Activated T-cell treated with anti-CD3 and anti-CD28 coated beads, Interleukin-2, amount 50 U/mL, for 1 hour (primary cell): ENCODE measurements around the gene KCTD11.
A peak's percentile ranks its signal among the peaks of the same experiment; 100 is the strongest.
"Not testable (repeated sequence)": the region's sequence is repeated elsewhere in the genome, so short reads cannot be mapped to it uniquely, and the experiment has no call there.

Source experiments
- DNase-seq: peaks from one replicate; pipeline ENCODE4 v3.0.0-alpha.2; 2020

Gene KCTD11

DNA sequence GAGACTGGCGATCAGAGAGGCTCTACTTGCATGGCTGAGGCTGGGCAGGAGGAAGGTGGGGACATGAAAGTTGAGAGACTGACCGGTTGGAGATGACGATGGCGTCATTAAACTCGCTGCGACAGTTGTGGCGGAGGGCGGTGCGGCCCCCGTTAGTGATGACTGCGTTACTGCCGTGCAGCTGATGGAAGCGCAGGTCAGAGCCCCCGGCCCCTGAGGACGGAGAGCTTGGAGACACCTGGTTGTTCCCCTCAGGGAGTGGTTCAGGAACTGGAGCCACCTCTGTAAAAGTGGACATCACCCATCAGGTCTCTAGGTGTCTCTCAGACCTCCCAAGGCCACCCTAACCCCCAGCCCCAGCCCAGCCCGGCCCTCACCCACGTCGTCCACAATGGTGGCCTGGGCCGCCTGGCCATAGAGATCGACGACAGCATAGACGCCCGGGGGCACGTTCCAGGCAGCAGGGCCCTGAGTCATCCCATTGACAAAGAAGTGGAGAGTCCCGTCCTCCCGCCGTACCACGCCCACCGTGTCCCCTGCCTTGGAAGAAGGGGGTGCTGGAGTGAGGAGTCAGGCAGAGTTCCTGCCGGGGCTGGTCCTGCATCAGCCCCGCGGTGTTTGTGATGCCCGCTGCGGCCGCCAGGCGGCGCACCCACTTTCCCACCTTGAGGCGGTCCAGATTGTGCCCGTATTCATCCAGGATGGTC lies 28.1 kb upstream of the KCTD11 start:
- DNase-seq: peak; percentile 79

DNA sequence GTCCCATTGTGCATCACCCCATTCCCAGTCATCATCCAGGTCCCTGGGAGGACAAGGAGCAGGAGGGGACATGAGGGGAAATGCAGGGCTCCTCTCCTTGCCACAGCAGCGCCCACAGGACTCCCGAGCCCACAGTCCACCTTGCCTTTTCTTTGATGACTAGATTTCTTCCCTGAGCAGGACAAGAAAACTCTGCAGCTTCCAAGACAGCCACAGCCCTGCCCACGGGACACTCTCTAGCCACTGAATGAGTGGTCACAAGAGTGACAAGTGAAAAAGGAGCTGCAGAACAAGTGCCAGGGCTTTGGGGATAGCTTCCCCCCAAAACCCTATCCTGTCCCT lies 27.6 kb upstream of the KCTD11 start:
- DNase-seq: no peak

DNA sequence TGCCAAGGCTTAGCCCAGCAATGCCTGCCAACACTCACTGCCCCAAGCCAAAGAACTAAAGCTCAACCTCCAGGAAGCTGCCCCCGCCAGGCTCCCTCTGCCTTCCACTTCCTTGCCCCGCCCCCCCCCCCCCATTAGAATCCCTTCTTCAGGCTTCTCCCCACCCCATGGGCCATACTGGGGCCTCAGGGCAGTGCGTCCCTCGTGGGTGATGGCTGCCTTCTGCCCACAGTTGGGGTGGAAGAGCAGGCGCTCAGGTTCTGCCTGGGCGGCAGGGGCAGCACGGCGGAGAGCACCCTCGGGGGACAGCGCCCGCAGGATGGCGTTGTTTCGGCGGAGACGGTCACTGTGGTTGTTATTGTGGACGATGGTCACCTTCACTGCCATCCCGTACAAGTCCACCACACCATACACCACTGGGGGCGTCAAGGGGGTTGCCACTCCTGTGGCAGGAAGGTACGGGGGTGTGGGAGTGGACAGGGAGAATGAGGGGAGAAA lies 26.9 kb upstream of the KCTD11 start:
- DNase-seq: no peak

DNA sequence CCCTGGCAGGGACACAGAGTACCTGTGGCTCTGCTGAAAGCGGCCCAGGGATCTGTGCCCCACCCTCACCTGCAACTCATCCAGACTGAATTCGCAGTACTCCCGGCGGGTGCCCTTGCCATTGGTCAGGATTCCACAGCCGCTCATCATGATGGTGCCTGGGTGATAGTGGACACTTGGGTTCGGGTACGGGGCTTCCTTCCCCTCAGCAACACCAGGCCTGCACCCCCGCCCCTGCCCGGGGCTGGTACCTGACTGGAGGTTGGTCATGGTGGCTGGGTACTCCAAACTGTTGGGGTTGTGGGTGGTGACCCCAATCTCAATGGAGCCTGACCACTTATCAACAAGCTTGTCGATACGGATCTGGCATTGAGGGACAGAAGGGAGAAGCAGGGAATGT lies 25.8 kb upstream of the KCTD11 start:
- no peak for DNase-seq

DNA sequence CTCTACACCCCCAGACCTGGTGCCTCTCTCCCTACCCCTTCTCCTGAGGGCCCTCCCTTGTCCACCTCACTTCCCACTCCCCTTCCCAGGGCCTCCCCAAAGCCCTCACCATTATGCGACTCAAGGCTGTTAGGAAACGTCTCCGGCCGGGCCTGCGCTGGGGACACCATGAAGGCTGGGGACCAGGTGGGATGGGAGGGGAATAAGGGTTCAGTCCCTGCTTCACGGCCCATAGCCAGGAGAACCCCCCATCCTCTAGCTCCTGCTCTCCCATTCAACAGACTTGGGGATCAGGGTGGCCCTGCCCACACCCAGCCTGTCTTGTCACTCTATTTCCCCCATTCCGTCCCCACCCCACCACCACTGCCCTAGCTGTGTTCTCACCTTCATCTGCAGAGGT lies 24.9 kb upstream of the KCTD11 start:
- no peak for DNase-seq

DNA sequence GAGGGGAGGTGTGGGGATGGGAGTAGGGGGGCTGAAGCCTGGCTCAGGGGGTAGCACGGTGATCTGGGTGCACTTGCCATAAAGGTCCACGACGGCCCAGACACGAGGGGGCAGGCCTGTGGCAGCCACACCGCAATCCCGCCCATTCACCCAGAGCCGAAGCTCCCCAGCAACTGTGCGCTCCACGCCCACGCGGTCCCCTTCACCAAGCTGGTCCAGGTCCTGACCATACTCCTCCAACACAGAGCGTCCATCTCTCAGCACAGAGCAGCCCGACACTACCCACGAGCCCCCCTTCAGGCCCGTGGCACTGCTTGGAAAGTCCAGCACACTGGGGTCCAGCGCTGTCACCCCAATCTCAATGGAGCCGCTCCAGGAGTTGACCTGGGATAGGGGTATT lies 24.5 kb upstream of the KCTD11 start:
- no peak for DNase-seq

DNA sequence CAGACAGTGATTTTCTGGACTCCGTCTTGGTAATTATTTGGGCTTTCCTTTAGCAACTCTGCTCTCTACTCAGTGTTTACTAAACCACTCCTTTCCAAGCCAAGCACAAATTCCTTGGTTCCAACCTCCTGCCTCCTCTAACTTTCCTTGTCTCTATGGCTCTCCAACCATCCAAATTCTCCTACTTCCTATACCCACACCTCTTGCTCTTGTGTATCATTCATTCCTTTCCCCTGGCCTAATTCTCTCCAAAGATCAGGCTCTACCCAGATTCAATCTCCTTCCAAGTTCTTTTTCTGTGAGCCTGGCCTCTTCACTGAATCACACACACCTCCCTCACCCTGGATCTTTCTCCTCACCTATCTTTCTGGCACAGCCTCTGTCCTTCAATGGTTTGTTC lies 24.0 kb upstream of the KCTD11 start:
- no peak for DNase-seq

DNA sequence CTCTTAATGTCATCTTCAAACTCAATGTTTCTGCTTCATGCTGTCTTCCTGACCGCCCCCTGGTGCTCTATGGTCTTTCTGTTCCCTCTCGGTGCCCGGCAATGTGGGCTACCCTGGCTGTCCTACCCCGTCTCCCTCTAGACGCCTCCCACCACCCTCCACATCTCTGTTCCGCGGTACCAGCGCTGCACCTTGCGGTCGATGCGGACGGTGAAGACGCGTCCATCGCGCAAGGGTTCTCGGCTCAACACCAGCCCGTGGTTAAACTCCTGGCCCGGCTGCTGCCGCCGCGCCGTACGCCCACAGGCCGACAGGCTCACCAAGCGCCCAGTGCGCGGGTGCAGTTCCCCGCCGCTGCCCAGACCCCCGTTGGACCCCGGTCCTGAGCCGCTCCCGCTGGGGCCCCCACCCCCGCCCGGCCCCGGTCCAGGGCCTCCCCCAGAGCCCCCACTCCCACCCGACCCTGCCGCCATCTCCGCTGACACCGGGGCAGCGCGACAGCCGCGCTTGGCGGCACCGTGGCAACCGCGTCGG lies 23.1 kb upstream of the KCTD11 start, which contains the start of gene NEURL4:
TSS of gene NEURL4 (minus strand) at position 496 of the 534 bp plus-strand sequence. CDS start at position 473, 23 bp downstream.
- no peak for DNase-seq

DNA sequence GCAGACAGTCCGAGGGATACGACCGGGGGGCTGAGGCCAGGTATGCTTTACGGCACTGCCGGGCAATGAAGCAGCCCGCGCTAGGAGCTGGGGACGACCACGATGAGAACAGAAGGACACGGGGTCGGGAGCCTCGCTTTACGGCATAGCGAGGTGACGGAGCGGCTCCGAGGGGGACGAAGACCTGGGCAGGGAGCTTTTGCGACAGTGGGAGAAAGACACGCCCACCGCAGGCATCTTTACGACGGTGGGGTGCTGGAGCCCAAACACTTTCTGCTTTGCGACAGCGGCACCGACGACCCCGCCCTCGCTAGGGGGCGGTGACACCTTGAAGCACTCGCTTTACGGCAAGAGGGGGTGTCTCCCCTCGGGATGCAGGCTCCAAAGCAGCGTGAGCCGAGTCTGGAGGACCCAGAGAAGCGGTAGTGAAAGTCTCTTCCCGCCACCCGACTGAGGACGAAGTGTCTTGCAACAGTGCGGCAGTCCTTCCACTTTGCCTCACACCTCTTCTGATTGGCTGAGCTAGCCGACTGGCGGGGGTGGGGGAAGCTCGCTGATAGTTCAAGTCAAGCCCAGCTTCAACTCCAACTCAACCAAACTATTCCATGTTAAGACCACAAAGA lies 22.5 kb upstream of the KCTD11 start:
- DNase-seq: peak; percentile 93

DNA sequence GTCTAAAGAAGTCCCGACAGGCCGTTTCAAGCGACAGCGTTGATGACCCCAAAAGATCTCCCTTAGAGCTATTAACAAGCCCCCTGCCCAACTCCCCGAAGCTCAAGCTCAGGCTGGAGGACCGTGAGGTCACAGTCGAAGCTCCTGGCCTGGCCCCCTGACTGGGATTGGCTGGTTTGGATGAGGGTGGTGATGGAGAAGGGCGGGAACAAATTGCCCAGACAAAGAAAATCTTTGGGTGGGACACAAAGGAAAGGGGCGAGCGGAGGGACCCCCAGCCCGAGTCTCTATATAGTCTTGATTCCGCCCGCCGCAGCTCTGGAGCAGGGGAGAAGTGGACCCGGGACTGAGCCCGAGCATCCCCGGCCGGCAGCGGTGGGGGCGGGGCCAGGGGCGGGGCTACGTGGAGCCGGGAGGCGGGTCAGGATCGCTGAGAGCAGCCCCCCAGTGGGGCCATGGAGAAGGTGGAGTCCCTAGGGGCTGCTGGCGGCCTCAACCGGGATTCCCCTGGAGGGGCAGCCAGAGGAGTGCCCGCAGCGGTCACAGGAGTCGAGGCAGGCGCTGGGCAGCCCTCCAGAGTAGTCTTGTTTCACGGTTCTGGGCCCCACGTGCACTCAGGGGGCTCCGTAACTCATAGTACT lies 21.8 kb upstream of the KCTD11 start:
- peak; percentile 80 for DNase-seq

DNA sequence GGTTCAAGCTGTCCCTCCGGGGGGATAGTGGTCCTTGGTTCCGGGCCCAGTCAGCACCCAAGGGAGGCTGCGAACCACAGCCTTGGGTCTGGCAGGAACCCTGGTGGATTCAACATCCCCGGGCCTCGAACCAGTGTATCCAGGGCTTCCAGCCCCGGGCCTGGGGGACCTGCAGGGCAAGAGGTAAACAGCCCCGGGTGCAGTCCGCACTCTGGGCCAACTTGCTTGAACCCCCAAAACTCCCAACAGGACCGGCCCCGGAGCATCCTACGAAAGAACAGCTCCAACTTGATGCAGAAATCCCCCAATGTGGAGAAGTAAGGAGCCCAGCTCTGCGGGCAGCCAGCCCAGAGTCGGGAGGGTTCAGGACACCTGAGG lies 21.3 kb upstream of the KCTD11 start:
- no peak for DNase-seq

DNA sequence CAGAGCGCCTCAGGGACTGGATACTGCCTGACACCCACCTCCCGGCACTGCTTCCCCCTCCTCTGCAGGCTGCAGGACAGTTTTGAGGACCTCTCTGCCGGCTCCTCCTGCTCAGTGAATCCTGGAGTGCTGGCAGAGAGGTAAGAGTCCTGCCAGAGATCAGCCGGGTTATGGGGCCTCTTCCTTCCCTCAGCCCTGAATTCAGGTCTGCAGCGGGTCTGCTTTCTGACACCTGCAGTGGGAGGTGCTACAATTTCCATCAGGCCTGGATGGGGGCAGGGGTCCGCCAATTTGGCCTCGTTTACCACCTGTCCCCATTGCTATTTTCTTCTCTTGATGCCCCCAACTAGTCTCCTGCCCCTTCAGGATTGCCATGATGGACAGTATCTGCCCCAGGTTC lies 19.9 kb upstream of the KCTD11 start:
- no peak for DNase-seq

DNA sequence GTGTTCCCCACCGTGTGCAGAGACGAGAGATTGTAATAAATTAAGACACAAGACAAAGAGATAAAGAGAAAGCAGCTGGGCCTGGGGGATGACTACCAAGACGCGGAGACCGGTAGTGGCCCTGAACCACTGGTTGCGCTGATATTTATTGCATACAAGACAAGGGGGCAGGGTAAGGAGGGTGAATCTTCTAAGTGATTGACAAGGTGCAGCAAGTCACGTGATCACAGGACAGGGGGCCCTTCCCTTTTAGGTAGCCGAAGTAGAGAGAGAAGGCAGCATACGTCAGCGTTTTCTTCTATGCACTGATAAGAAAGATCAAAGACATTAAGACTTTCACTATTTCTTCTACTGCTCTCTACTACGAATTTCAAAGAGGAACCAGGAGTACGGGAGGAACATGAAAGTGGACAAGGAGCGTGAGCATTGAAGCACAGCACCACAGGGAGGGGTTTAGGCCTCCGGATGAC lies 19.3 kb upstream of the KCTD11 start:
- not testable (repeated sequence) for DNase-seq

DNA sequence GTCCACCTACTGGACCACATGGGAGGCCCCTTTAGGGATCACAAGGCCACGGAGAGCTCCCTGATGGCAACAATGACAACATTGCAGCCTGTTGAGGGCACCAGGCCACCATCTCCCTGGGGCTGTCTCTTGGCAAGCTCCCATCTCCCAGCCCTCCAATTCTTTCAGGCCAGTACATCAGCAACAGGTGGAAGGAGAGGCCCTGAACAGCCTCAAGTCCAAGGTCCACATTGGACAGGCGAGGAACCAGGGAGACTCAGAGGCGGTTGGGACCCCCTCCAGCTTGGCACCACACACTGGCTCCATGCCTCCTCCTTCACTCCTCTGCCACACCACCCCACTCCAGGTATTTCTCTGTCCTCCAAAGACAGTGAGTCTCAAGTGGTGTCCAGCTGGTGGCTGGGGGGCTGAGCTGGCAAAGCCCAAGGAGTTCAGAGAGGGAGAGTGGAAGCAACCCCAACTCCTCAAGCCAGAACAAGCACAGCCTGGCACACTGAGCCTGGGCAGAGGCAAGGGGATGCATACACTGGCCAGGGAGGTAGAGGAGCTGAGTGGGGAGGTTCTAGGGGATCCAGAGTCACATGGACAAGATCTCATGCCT lies 16.9 kb upstream of the KCTD11 start:
- DNase-seq: no peak

DNA sequence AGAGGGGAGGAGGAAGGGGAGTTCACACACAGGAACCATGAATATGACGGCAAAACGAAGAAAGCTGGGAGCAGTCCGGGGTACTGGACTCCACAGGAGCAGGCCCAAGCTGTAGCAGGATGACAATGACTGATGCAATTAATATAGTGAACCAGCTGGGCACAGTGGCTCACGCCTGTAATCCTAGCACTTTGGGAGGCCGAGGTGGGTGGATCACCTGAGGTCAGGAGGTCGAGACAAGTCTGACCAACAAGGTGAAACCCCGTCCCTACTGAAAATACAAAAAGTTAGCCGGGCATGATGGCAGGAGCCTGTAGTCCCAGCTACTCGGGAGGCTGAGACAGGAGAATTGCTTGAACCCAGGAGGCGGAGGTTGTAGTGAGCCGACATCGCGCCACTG lies 16.2 kb upstream of the KCTD11 start:
- not testable (repeated sequence) for DNase-seq

DNA sequence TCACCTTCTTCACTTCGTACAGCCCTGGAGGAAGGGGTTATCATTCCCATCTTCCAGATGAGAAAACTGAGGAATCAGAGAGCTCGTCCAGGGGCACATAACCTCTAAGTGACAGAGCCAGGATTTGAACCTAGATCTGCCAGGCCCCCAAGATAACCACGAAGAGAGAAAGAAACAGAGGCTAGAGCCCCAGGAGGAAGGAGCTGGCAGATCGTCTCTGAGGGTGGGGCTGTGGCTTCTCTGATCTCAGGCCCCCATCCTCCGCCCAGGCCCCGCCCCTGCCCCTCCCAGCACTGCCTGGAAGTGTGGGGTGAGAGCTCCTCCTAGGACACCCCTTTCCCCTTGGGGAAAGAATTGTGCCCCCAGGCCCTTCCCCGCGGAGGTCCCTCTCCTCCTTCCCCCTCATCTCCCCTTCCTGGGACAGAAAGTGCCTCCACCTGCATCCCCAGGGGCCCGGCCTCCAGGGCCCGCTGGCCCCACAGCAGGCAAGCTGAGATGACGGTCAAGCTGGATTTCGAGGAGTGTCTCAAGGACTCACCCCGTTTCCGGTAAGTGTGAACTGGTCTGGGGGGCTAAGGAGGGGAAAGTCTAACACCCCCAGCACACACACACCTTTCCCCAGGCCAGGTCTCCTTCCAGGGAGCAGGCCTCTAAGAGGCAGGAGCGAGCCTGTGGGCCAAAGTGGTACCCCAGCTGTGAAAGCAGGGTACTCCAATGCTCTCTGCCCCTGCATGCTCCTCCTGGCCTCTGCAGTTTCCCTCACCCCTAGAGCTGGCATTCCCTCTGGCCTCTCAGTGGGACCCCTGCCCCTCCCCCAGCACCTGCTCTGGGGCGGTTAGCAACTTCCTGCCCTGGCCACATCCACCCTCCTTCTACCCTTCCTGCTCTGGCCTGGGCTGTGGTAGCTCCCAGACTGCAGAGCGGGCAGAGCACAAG lies 15.5 kb upstream of the KCTD11 start, which contains the start of gene ACAP1:
TSS of gene ACAP1 (plus strand) at position 290 of the 936 bp plus-strand sequence. CDS start at position 496, 206 bp downstream.
- peak; percentile 88 for DNase-seq

DNA sequence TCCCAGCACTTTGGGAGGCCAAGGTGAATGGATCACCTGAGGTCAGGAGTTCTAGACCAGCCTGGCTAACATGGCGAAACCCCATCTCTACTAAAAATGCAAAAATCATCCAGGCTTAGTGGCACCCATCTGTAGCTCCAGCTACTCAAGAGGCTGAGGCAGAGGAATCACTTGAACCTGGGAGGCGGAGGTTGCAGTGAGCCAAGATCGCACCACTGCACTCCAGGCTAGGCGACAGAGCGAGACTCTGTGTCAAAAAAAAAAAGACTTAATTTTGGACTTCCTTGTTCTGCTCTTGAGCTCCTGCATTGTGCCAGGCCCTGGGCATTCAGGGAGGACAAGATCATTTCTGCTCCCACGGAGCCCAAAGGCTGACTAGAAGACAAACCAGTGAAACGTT lies 14.4 kb upstream of the KCTD11 start:
- DNase-seq: not testable (repeated sequence)

DNA sequence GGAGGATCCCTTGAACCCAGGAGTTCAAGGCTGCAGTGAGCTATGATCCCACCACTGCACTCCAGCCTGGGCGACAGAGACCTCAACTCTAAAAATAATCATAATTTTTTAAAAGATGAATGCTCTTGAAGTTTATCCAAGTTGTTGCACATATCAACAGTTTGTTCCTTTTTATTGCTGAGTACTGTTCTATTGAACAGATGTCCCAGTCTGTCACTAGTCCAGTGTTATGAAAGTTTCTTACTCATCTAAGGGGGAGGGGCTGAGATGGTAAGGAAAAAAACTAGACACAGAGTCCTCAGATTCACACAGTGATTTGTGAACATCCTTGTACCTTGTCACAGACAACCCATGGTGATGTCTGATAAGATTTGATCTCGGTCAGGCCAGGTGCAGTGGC lies 11.8 kb upstream of the KCTD11 start:
- no peak for DNase-seq

DNA sequence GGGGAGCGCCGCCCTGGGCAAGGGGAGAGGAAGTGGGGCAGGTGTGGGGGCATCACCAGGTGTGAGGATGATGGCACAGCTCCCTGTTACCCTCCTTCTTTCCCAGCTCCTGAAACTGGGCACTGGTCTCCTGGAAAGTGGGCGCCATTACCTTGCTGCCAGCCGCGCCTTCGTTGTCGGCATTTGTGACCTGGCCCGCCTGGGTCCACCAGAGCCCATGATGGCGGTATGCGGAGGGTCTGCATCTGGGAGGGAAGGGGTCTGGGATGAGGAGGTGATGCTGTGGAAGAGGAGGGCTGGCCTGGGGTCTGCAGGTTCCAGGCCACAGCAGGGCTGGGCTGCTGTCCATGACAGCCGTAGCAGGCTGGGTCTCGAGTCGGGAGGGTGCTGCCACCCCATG lies 10.1 kb upstream of the KCTD11 start:
- no peak for DNase-seq

DNA sequence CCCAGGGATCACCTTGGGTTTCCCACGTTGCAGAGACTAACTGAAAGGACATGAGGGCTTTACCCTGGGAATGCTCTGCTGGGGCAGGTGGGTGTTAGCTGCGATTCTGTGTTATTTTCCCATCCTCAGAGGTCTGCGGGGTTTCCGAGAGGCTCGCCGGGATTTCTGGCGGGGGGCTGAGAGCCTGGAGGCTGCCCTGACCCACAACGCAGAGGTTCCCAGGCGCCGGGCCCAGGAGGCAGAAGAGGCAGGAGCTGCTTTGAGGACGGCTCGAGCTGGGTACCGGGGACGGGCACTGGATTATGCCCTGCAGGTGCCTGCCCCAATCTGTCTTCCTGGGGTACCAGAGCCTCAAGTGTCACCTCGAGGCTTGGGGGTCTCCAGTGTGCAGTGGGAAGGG lies 8.7 kb upstream of the KCTD11 start:
- no peak for DNase-seq

DNA sequence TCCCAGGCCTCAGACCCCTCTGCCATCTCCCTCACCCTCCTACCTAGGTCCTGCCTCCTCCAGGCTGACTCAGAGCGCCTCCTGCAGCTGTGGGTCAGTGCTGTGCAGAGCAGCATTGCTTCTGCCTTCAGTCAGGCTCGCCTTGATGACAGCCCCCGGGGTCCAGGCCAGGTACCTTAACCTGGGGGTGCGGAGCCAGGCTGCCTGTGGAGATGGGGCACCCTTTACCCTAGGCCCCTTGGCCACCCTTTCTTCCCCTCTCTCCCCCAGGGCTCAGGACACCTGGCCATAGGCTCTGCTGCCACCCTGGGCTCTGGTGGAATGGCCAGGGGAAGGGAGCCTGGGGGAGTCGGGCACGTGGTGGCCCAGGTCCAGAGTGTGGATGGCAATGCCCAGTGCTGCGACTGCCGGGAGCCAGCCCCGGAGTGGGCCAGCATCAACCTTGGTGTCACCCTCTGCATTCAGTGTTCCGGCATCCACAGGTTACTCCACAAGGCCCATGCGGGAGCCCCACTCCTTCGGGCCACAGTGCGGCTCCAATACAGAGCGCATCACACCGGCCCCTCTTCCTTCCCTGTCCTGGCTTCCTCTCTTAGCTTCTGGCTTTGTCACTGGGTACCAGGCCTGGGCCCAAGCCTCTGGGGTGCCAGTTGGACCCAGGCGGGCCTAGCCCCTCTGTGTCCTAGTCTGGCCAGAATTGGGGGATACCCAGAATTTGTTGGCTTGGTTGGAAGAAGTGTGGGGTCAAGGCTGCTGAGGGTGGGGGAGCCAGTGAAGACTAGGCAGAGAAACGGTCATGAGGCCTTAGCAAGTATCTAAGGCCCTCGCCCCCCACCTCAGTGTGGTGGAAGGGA lies 5.0 kb upstream of the KCTD11 start:
- no peak for DNase-seq
